CD1c-positive myeloid dendritic cell (primary cell): ENCODE results near the gene KCNC4.

Experiments
- DNase-seq: peaks from one replicate; pipeline ENCODE4 v3.0.0-alpha.2; 2016; ENCODE audit errors: extremely low spot score

KCNC4 gene

GRCh38 chr1:110211496-110212168 is 1.5 kb downstream of the KCNC4 start:
- DNase-seq: peak; percentile 64

- no peak for DNase-seq
Observed at GRCh38 chr1:110212169-110213142, 2.3 kb downstream of the KCNC4 start.

- no peak for DNase-seq
Observed at GRCh38 chr1:110213143-110213540, 3.0 kb downstream of the KCNC4 start.

GRCh38 chr1:110214454-110215404 is 4.6 kb downstream of the KCNC4 start:
- no peak for DNase-seq

GRCh38 chr1:110215621-110216515 is 5.8 kb downstream of the KCNC4 start:
- DNase-seq: no peak

GRCh38 chr1:110216844-110217444 is 6.8 kb downstream of the KCNC4 start:
- DNase-seq: no peak

GRCh38 chr1:110218137-110218536 is 8.0 kb downstream of the KCNC4 start:
- no peak for DNase-seq

- no peak for DNase-seq
Observed at GRCh38 chr1:110218739-110219138, 8.6 kb downstream of the KCNC4 start.

- no peak for DNase-seq
Observed at GRCh38 chr1:110220324-110220723, 10.2 kb downstream of the KCNC4 start.

GRCh38 chr1:110221119-110221518 is 11.0 kb downstream of the KCNC4 start:
- DNase-seq: no peak

- DNase-seq: no peak
Observed at GRCh38 chr1:110223127-110223526, 13.0 kb downstream of the KCNC4 start.

GRCh38 chr1:110223581-110223980 is 13.5 kb downstream of the KCNC4 start:
- no peak for DNase-seq

- DNase-seq: no peak
Observed at GRCh38 chr1:110224240-110224995, 14.3 kb downstream of the KCNC4 start.

GRCh38 chr1:110225212-110225611 is 15.1 kb downstream of the KCNC4 start:
- DNase-seq: no peak

- no peak for DNase-seq
Observed at GRCh38 chr1:110225756-110226404, 15.8 kb downstream of the KCNC4 start.

- no peak for DNase-seq
Observed at GRCh38 chr1:110227774-110228173, 17.7 kb downstream of the KCNC4 start.

GRCh38 chr1:110228381-110228780 is 18.3 kb downstream of the KCNC4 start:
- no peak for DNase-seq

- no peak for DNase-seq
Observed at GRCh38 chr1:110228869-110229268, 18.8 kb downstream of the KCNC4 start.

- DNase-seq: no peak
Observed at GRCh38 chr1:110229348-110230001, 19.4 kb downstream of the KCNC4 start.
